SH-SY5Y (cell line): ENCODE results near the gene RNFT2.

Source experiments
- GATA2 ChIP-seq: IDR thresholded peaks from 2 replicates; pipeline ENCODE4 v1.6.1; 2011; ENCODE audit warnings: mild to moderate bottlenecking, low read depth, low read length
- GATA3 ChIP-seq: IDR thresholded peaks from 2 replicates; pipeline ENCODE4 v1.6.1; 2011; ENCODE audit warnings: low read depth, mild to moderate bottlenecking, low read length, moderate library complexity

GRCh38 chr12:116779597-116779996, 41.5 kb downstream of the RNFT2 start:
- TF ChIP-seq GATA3, result no peak
- no peak for TF ChIP-seq GATA2
